Psoas muscle (tissue), 8 donors: ENCODE measurements around the gene PDZRN4. TPM values are rescaled to one million over a fixed set of nuclear protein-coding genes. Genes with fewer than 3 reads are reported as not detected.

Experiments used
- ATAC-seq, 4 donors: fragments of 200-7000 bp; cut with Tn5 transposase; one replicate each; pipeline ENCODE4 v1.9.1; 2020; ENCODE audit warnings: moderate library complexity in 3 of 4, mild to moderate bottlenecking in 2 of 4
- DNase-seq, 2 donors: peaks; one replicate each; pipeline ENCODE4 v3.0.0-alpha.2; 2020
- H3K27ac ChIP-seq: fragments of 200-600 bp; one replicate; pipeline ENCODE4 v1.8.0; 2022
- H3K27me3 ChIP-seq, 3 donors: fragments of 200-600 bp in 1 of 3; one replicate each; pipeline versions ENCODE4 v1.6.1 to v1.8.0; 2013 to 2022; ENCODE audit warnings: low read length in 2 of 3, mild to moderate bottlenecking in 2 of 3, moderate library complexity in 1 of 3; ENCODE audit not compliant: insufficient read depth in 3 of 3
- H3K36me3 ChIP-seq, 2 donors: fragments of 200-600 bp in 1 of 2; one replicate each; pipeline versions ENCODE4 v1.6.1 to v1.8.0; 2013 to 2022; ENCODE audit warnings: low read depth in 1 of 2, mild to moderate bottlenecking in 1 of 2, moderate library complexity in 1 of 2; ENCODE audit not compliant: insufficient read depth in 1 of 2
- H3K4me1 ChIP-seq: fragments of 200-600 bp; one replicate; pipeline ENCODE4 v1.8.0; 2022
- H3K4me3 ChIP-seq: fragments of 200-600 bp; one replicate; pipeline ENCODE4 v1.8.0; 2022; ENCODE audit warnings: mild to moderate bottlenecking
- H3K9me3 ChIP-seq: fragments of 200-600 bp; one replicate; pipeline ENCODE4 v1.8.0; 2022
- WGBS, 3 donors: extraction: QIAGEN DNeasy Blood & Tissue Kit; methylation state at CpG; one replicate each; pipeline versions ENCODE4 v1.1.6 to v1.1.7; 2013; 5-methylcytosine and 5-hydroxymethylcytosine counted together
- intact Hi-C, 2 donors: fragments of 100-400 bp; cut with DNase I; formaldehyde crosslinking; loops; one replicate each; pipeline versions ENCODE4 v1.11.0 to v1.14.2; 2022
- polyA plus RNA-seq, 3 donors: library from polyadenylated mRNA; stranded (reverse); fragments of 200-250 nt; gene quantifications; one replicate each; pipeline ENCODE4 v1.2.3, GENCODE V29; 2013
- total RNA-seq, 4 donors: library from RNA; stranded (reverse); fragmentation: NEBNext Ultra II Directional in 2 of 4; extraction: Animal tissue kit (Norgen Biotek cat#: 25700) in 2 of 4; gene quantifications; one replicate each; pipeline versions ENCODE4 v1.2.1 to v1.2.4, GENCODE V29; 2021 to 2023
- TF ChIP-seq, protein P1 (sequence below): fragments of 200-600 bp; IDR thresholded peaks from one replicate; pipeline ENCODE4 v1.8.0; 2022; ENCODE audit warnings: antibody characterized with exemption
- donor health status: healthy with polysubstance abuse.
- donor health status: DM: no; HTN: no; CAD: no; lungs with moderate emphysema.
- donor health status: Bipolar disorder and iron deficiency.
- donor health status: healthy.
- donor health status: DM: yes; HTN: yes; CAD: no.
- donor health status: DM: no; HTN: no; CAD: no.
- donor health status: DM: no; HTN: no; CAD: no.
- donor health status: DM: yes; HTN: yes; CAD: no.

PDZRN4 gene
- total and polyA plus RNA-seq, 7 donors: 0.11 to 0.39 (median 0.20) TPM; not detected in 1

DNA sequence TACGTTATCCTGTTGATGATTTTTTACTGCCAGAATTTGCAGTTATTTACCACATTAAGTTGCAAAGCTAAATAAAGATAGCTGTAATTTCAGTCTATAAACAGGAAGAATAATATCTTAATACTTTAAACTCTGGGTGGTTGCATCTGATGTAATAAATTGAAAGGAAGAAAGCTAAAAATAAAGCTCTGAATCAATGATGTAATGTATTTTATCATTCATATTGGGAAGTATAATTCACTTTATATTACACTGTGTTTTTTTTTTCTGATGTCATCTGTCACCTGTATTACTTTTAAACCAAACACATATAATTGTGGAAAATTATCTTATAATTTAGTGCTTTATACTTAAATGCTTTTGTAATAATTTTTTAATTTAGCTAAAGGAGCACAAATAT, 37.1 kb downstream of the PDZRN4 start:
- H3K27me3 ChIP-seq: peaks cover 0 to 2% (median 0%) of the 10 kb centered on the region in 3 donors
- WGBS, 3 donors: 82 to 89% (median 84%) methylated on average over 1 of the region's 1 CpG
- no peak overlapping the region for H3K4me3 ChIP-seq
- intact Hi-C loops: no loop called here
- DNase-seq: no peak
- ATAC-seq: no peak
- no peaks in the 10 kb centered on the region for H3K9me3 ChIP-seq
- no peaks in the 10 kb centered on the region for H3K4me1 ChIP-seq
- no peaks in the 10 kb centered on the region for H3K36me3 ChIP-seq
- TF ChIP-seq, protein P1, sequence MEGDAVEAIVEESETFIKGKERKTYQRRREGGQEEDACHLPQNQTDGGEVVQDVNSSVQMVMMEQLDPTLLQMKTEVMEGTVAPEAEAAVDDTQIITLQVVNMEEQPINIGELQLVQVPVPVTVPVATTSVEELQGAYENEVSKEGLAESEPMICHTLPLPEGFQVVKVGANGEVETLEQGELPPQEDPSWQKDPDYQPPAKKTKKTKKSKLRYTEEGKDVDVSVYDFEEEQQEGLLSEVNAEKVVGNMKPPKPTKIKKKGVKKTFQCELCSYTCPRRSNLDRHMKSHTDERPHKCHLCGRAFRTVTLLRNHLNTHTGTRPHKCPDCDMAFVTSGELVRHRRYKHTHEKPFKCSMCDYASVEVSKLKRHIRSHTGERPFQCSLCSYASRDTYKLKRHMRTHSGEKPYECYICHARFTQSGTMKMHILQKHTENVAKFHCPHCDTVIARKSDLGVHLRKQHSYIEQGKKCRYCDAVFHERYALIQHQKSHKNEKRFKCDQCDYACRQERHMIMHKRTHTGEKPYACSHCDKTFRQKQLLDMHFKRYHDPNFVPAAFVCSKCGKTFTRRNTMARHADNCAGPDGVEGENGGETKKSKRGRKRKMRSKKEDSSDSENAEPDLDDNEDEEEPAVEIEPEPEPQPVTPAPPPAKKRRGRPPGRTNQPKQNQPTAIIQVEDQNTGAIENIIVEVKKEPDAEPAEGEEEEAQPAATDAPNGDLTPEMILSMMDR: no peak
- H3K27ac ChIP-seq: no peak overlapping the region

DNA sequence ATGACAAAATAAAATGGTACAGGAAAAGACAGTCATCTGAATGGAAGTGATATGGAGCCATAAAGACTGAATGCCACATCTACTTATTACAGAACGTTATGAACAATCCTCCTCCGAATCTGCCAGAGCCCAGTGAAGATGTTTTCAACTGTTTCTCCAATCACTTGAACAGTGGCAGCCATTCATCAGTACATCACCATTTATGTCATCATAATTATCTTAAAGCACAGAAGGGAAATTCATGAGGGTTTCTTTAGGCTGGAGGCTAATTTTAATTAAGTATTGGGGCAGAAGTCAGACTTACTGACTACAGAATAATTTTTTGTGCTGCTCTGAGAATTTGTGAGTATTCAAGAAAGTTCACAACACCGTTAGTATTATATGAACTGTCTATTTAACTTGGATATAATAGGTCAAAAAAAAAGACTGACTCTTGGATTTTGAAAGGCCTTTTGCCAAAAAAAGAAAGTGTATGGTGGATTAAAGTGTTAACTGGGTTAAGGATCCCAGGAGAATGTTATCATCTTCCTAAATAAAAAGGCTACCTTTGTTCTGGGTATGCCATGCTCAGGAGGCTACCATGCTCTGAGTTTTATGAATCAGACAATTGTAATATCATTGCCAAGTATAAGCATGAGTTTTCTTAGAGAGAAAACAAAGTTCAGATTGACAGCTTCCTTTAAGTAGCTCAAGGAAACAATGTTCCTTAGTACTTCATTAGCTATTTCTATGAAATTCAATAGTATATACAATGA, 40.1 kb downstream of the PDZRN4 start:
- WGBS, 3 donors: 64 to 68% (median 66%) methylated on average over 3 of the region's 3 CpGs
- Histone ChIP-seq H3K9me3 (no peaks in the 10 kb centered on the region), H3K4me1 (no peaks in the 10 kb centered on the region), H3K36me3 (no peaks in the 10 kb centered on the region), H3K4me3 (no peak overlapping the region), H3K27ac (no peak overlapping the region), H3K27me3 (peaks cover 0 to 2% (median 0%) of the 10 kb centered on the region in 3 donors)
- TF ChIP-seq, protein P1: no peak
- ATAC-seq (no peak), DNase-seq (no peak)
- intact Hi-C loops: no loop called here

DNA sequence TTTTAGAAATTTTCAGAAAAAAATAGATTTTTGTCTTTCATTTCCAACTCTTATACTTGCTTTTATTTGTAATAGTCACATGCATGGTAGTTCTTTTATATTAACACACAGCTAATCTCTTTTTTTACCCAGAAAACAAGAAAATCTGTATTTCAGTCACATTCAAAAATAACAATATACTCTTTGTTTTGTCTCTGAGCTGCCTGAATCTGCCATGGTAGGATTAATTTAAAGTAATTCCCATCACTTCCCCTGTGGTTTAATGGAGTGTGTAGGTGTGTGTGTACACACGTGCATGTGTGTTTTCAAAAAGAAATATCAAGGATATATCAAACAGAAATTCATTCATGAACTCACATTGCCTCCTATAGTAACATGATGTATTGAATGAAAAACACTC, 42.6 kb downstream of the PDZRN4 start:
- WGBS, 3 donors: 26 to 32% (median 31%) methylated on average over 1 of the region's 1 CpG
- Histone ChIP-seq H3K9me3 (no peaks in the 10 kb centered on the region), H3K27me3 (peaks cover 0 to 2% (median 0%) of the 10 kb centered on the region in 3 donors), H3K36me3 (no peaks in the 10 kb centered on the region), H3K4me3 (no peak overlapping the region), H3K4me1 (no peaks in the 10 kb centered on the region), H3K27ac (no peak overlapping the region)
- DNase-seq (no peak), ATAC-seq (no peak)
- TF ChIP-seq, protein P1: no peak
- intact Hi-C loops: no loop called here

DNA sequence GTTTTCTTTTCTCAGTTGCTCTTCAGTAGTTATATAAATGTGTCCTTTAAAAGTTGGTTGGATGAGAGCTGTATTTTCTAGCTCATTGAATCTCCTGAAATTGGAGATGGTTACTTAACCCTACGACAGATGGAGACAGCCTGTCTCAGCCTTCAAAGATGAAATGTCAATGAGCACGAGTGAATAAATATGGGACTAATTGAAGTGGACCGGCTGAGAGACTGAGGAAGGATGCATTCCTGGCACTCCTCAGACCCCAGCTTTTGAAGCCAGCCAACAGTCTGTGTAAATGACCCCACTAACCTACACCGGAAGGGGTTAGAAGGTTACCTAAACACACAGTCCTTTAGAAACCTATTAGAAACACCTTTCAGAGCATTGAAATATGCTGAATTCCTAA, 46.6 kb downstream of the PDZRN4 start:
- H3K4me3 ChIP-seq: no peak overlapping the region
- H3K27ac ChIP-seq: no peak overlapping the region
- intact Hi-C loops: no loop called here
- no peaks in the 10 kb centered on the region for H3K4me1 ChIP-seq
- 17 to 22% (median 20%) methylated on average over 4 of the region's 4 CpGs for WGBS, 3 donors
- H3K9me3 ChIP-seq: no peaks in the 10 kb centered on the region
- TF ChIP-seq, protein P1: no peak
- DNase-seq (no peak), ATAC-seq (no peak)
- no peaks in the 10 kb centered on the region for H3K36me3 ChIP-seq
- H3K27me3 ChIP-seq: peaks cover 0 to 2% (median 0%) of the 10 kb centered on the region in 3 donors

DNA sequence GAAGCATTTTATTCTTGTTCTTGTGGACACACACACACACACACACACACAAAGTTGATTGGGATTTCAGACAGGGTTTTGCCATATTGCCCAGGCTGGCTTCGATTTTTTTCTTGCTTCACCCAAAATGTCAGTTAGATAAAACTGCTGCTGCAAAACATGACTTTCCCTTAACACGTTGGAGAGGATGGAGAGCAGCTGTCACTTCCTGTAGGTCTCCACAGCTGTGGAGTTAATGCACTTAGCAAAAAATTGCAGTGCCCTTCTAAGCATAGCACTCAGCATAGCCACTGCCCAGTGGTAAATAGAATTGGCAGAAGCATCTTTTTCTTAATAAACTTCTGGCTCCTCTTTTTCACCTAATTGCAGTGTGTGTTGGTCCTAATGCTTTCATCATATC, 54.5 kb downstream of the PDZRN4 start:
- H3K4me3 ChIP-seq: no peak overlapping the region
- intact Hi-C loops: no loop called here
- DNase-seq (no peak), ATAC-seq (no peak)
- no peaks in the 10 kb centered on the region for H3K36me3 ChIP-seq
- no peaks in the 10 kb centered on the region for H3K9me3 ChIP-seq
- no peaks in the 10 kb centered on the region for H3K4me1 ChIP-seq
- no peaks in the 10 kb centered on the region for H3K27me3 ChIP-seq
- TF ChIP-seq, protein P1: no peak
- WGBS, 3 donors: 4 to 17% (median 4%) methylated on average over 2 of the region's 2 CpGs
- H3K27ac ChIP-seq: no peak overlapping the region
